HG02884 (cell line): ENCODE measurements around the gene PMF1.

Experiments
- ATAC-seq: cut with Tn5 transposase; IDR thresholded peaks from one replicate; pipeline ENCODE4 v1.9.1; 2021; ENCODE audit warnings: mild to moderate bottlenecking, moderate library complexity; ENCODE audit not compliant: unreplicated experiment

The PMF1 gene

DNA sequence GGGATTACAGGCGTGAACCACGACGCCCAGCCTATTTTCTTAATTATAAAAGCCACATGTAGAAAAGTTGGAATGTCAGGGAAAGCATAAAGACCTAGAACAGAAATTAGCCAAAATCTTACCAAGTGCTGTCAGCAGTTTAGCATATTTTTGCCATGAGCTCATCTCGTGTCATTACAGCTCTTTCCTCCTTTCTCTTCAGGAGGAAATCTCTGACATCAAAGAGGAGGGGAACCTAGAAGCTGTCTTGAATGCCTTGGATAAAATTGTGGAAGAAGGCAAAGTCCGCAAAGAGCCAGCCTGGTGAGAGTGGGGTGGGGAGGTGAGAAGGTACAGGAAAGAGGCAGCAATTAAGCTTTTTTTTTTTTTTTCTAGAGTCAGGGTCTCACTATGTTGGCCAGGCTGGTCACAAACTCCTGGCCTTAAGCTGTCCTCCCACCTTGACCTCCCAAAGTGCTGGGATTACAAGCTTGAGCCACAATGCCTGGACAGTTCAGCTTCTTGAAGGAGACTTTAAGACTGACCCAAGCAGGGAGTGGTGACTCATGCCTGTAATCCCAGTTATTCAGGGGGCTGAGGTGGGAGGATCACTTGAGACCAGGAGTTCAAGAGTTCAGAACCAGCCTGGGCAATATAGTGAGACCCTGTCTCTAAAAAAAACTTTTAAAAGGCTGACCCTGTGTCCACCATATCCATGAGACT is 20.8 kb downstream of the PMF1 start:
- no peak for ATAC-seq

DNA sequence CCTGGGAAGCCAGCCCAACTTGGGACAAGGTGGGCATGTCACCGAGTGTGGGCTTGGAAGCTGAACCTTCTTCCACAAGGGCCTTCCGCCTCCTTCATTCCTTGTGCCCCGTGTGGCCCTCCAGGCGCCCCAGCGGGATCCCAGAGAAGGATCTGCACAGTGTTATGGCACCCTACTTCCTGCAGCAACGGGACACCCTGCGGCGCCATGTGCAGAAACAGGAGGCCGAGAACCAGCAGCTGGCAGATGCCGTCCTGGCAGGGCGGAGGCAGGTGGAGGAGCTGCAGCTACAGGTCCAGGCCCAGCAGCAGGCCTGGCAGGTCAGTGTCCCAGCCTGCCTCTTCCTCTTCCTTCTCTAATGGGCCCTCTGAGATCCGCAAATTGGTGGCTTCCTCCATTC is 23.4 kb downstream of the PMF1 start:
- ATAC-seq = no peak

GRCh38 chr1:156238248-156238647 is 25.4 kb downstream of the PMF1 start:
- no peak for ATAC-seq

DNA sequence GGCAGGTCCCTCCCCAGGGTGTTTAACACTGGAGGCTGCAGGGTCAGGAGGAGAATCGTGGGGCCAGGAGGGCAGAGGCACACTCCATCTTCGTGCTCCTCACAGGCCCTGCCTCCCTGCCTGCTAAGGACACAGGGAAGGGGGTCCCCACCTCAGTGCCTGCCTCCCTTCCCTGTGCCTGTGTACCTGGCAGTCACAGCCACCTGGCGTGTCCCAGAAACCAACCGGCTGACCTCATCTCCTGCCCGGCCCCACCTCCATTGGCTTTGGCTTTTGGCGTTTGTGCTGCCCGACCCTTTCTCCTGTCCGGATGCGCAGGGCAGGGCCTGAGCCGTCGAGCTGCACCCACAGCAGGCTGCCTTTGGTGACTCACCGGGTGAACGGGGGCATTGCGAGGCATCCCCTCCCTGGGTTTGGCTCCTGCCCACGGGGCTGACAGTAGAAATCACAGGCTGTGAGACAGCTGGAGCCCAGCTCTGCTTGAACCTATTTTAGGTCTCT is 28.6 kb downstream of the PMF1 start:
- no peak for ATAC-seq

DNA sequence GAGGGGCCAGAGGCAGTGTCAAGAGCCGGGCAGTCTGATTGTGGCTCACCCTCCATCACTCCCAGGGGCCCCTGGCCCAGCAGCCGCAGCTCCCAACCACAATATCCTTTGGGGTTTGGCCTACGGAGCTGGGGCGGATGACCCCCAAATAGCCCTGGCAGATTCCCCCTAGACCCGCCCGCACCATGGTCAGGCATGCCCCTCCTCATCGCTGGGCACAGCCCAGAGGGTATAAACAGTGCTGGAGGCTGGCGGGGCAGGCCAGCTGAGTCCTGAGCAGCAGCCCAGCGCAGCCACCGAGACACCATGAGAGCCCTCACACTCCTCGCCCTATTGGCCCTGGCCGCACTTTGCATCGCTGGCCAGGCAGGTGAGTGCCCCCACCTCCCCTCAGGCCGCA is 29.1 kb downstream of the PMF1 start, which contains the start of gene BGLAP:
Gene BGLAP (plus strand): TSS at position 259 of the 400 bp plus-strand sequence. CDS start 48 bp downstream, at position 307.
- no peak for ATAC-seq

DNA sequence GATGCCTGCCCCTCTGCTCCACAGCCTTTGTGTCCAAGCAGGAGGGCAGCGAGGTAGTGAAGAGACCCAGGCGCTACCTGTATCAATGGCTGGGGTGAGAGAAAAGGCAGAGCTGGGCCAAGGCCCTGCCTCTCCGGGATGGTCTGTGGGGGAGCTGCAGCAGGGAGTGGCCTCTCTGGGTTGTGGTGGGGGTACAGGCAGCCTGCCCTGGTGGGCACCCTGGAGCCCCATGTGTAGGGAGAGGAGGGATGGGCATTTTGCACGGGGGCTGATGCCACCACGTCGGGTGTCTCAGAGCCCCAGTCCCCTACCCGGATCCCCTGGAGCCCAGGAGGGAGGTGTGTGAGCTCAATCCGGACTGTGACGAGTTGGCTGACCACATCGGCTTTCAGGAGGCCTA is 29.9 kb downstream of the PMF1 start:
- ATAC-seq = no peak

DNA sequence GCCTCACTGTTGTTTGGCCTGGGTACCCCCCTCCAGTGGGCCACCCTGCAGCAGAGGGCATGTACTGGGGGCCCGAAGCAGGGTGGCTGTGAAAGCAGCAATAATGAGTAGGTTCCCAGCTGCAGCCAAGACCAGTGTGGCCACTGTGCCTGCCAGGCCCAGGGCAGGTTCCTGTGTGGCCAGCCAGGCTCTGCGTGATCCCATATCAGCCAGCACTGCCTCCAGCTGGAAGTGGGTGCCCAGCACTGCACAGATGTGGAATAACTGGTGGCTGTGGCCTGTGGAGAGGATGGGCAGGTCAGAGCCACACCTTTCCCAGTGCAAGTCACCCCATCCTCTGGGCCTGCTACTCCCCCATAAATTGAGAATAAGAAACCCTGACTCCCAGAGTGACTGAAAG is 31.3 kb downstream of the PMF1 start:
- no peak for ATAC-seq

DNA sequence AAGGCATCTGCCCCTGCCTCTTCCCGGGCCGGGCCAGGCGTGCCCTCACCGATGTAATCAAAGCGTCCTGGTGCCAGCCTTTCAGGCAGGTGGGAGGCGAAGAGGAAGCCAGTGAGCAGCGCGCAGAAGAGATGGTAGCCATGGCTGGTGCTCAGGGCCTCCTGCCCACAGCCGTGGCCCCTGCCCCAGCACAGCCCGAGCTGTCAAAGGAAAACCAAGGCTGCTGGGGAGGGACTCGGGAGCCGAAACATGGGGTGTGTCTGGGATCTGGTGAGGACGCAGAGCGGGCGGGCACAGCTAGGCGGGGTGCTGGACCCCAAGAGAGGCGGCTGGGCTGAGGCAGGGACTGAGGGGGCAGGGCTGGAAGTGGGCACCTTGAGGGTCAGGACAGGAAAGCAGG is 31.9 kb downstream of the PMF1 start:
- no peak for ATAC-seq

GRCh38 chr1:156245451-156246232 is 32.8 kb downstream of the PMF1 start:
- ATAC-seq = no peak

DNA sequence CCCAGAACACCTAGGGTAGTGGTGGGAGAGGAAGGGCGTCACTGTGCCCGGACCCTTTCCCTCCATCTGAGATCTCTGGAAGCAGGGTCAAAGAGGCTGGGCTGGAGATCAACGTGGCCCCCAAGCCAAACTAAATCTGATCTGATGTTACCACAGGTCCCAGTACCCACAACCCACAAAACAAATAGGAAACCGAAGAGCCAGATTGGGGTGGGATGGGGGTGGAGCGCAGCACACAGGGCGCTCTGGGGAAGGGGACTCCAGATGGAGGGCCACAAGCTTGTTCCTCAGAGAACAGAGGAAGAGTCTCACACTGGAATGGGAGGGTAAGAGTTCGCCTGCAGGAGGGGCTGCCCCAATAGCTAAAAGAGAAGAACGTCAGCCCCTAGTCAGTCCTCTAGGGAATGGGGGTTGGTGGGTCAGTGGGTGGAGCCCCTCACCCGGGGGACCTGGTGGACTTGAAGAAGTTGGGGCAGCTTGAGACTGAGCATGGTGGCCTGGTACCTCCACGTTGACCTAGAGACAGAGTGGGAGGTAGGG is 33.5 kb downstream of the PMF1 start:
- no peak for ATAC-seq

DNA sequence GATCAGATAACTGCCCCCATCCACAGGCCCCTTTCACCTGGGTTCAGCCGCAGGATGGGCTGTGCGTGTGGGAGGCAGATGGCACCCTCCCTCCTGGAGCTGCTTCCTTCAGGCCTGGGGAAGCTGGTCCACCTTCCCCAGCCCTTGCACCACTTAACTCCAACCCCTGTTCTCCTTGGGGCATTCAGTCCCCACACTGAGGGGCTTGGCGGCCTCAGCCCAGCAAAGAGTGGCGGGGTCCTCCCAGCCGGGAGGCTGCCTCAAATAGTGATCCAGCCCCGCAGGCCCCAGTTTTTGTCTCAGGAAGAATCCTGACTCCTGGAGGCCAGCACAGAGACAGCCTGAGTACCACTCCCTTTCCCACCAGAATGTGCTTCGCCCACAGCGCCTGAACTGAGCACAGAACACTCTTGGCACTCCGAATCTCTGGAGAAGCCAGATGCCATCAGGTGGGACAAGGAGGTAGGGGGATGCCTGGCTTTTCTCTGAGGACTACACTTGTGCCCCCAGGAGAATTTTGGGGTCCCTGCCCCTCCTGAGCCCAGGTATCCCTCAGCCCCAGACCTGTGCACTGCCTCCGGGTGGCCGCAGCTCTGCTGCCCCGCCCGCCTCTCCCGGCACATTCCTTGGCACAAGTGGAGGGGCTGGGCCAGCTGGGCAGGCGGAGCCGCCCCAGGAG is 34.1 kb downstream of the PMF1 start:
- ATAC-seq = no peak

DNA sequence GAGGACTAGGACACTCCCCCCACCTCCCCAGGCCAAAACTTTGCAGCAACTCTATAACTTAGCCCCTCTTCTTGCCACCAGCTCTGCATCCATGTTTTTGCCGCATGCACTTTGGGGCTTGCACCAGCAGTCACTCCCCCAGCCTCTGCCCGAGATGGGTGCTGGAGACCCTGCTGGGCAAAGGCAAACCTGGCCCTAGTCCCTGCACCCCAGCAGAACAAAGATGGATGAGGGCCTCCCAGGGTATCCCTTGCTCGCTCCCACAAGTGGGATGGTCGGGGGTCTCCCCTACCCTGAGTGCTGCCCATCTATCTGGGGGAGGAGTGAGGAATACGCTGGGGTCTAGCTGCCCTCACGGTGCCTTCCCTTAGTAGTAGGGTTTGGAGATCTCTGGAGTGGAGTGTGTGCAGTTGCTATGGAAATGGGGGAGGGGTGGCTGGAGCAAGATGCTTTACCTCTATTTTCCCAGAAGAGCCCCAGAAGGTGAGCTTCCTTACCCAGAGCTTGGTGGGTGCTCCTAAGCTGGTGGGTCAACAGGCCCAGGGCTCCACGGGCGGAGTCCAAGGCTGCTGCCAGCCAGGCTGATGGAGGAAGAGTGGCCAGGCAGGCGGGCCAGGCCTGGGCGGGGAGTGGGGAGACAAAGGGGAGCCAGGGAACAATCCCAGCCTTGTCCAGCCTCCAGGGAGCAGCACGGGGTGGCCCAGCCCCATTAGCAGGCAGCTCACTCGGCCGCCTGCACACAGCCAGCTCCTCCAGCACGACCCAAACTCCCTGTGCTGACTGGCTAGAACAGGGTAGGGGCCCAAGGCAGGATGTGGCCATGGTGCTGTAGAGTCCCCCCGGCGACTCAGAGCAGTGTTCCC is 34.9 kb downstream of the PMF1 start, which contains the start of gene PAQR6:
Gene PAQR6 (minus strand): TSS at position 597 of the 863 bp plus-strand sequence. CDS start 1,325 bp downstream, outside the sequence.
- ATAC-seq = no peak

DNA sequence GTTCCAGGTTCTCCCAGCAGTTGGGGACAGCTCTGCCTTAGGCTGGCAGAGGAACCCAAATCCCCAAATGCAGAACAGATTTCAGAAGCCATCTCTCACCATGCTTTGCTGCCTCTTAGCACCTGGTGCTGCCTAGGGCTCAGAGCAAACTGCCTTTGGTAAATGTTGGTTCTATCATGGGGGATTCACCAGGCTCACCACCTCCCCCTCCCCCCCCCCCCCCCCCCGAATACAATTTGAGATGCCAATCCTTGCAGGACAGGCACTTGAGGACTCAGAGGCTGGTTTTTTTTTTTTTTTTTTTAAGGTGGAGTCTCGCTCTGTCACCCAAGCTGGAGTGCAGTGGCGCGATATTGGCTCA is 35.5 kb downstream of the PMF1 start:
- no peak for ATAC-seq

DNA sequence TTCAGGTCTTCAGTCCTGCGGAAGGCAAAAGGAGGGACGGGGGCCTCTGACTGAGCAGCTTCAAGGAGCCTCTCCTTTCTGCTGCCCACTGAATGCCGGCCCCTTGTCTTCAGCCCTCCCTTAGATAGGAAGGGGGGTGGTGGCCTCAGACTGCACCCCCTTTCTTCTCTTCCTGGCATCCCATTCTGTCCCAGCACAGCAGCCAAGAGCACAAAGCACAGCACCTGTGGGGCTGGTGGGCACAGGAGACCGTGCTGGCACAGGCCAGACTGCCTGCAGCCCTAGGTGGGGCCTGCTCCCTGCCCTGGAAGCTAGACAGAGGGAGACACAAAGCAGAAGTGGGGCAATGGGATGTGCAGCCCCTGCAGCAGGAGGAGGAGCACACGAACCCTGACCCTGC is 36.8 kb downstream of the PMF1 start:
- no peak for ATAC-seq

- ATAC-seq = no peak
Measured at GRCh38 chr1:156251527-156251926, 38.7 kb downstream of the PMF1 start.

- no peak for ATAC-seq
Measured at GRCh38 chr1:156253634-156254033, 40.8 kb downstream of the PMF1 start.

- no peak for ATAC-seq
Measured at GRCh38 chr1:156257711-156258110, 44.9 kb downstream of the PMF1 start.

DNA sequence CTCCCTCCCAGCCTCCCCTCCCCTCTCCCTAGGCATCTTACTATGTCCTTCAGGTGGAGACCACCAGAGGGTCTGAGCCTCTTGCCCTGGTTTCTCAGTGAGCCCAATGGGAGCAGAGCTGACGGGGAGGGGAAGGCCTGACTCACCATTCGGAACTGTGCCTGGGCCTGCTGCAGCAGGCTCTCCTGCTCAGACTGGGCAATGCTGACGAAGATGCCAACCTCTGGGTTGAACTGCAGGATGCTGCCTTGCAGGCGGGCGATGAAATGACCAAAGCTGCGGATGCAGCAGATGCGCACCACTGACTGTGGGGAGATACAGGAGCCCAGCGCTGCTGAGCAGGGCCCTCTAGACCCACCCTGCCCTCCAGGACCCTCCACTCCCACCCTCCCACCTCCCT is 46.1 kb downstream of the PMF1 start:
- no peak for ATAC-seq

- no peak for ATAC-seq
Measured at GRCh38 chr1:156259805-156260204, 47.0 kb downstream of the PMF1 start.

DNA sequence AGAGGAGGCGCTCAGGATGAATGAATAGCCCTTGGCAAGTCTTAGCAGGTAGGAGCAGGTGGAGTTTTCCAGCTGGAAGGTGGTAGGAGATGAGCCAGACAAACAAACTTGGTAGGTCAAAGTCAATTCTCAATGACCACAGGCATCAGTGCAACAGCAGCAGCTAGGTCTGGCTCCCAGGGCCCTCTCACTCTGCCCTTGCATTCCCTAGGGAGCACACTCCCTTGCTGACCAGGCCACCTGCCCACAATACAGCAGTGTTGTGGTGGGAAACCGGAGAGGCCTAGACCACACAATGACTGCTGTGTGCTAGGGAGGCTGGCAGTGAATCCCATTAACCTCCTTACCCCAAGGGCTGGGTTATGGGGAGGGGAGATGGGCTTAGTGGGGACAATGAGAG is 48.1 kb downstream of the PMF1 start:
- ATAC-seq = no peak
